GM06990 (cell line): ENCODE results near the gene RPL32.
"Not testable (repeated sequence)": the region's sequence is repeated elsewhere in the genome, so short reads cannot be mapped to it uniquely, and the experiment has no call there.

ENCODE experiments used
- DNase-seq: peaks from one replicate; pipeline ENCODE4 v3.0.0-alpha.2; 2011; ENCODE audit not compliant: insufficient read length; ENCODE audit errors: extremely low read depth
- H3K27me3 ChIP-seq: replicated peaks from 2 replicates; pipeline ENCODE4 v1.6.0; 2011; ENCODE audit warnings: low read length; ENCODE audit not compliant: control insufficient read depth, insufficient read depth
- H3K36me3 ChIP-seq: 2 replicates; pipeline ENCODE4 v1.5.1; 2011; ENCODE audit warnings: low read length; ENCODE audit not compliant: control insufficient read depth, insufficient read depth
- H3K4me3 ChIP-seq: replicated peaks from 2 replicates; pipeline ENCODE4 v1.5.1; 2011; ENCODE audit warnings: low read depth, mild to moderate bottlenecking, control low read depth, low read length
- TF ChIP-seq, protein P1 (sequence below): IDR thresholded peaks from 2 replicates; pipeline ENCODE4 v1.5.1; 2011; ENCODE audit warnings: low read length, control low read depth, mild to moderate bottlenecking, inconsistent platforms; ENCODE audit not compliant: insufficient read depth, poor library complexity, severe bottlenecking

Gene RPL32

DNA sequence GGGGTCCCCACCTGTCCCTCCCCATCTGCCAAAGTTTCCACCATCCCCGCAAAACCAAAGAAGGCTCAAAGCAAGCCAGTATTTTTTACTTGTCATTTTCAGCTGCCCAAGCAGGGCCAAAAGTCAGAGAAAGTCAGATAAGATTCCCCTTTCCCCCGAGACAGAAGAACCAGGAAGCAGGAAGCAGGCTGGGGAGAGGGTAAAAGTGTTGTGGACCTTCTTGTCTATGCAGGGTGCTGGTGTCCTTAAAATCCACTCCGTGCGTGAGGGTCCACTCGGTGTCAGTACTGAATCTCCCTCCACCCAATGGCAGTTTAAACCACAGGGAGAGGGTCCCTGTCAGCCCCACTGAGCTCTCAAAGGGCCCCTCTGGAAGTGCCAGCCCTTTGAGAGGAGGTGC lies 20.2 kb upstream of the RPL32 start:
- no peak overlapping the region for H3K4me3 ChIP-seq
- DNase-seq, result no peak
- no peaks in the 10 kb centered on the region; the same call in 1 of the 2 replicates for H3K27me3 ChIP-seq
- no peaks in the 10 kb centered on the region for H3K36me3 ChIP-seq
- TF ChIP-seq, protein P1, sequence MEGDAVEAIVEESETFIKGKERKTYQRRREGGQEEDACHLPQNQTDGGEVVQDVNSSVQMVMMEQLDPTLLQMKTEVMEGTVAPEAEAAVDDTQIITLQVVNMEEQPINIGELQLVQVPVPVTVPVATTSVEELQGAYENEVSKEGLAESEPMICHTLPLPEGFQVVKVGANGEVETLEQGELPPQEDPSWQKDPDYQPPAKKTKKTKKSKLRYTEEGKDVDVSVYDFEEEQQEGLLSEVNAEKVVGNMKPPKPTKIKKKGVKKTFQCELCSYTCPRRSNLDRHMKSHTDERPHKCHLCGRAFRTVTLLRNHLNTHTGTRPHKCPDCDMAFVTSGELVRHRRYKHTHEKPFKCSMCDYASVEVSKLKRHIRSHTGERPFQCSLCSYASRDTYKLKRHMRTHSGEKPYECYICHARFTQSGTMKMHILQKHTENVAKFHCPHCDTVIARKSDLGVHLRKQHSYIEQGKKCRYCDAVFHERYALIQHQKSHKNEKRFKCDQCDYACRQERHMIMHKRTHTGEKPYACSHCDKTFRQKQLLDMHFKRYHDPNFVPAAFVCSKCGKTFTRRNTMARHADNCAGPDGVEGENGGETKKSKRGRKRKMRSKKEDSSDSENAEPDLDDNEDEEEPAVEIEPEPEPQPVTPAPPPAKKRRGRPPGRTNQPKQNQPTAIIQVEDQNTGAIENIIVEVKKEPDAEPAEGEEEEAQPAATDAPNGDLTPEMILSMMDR, result no peak

DNA sequence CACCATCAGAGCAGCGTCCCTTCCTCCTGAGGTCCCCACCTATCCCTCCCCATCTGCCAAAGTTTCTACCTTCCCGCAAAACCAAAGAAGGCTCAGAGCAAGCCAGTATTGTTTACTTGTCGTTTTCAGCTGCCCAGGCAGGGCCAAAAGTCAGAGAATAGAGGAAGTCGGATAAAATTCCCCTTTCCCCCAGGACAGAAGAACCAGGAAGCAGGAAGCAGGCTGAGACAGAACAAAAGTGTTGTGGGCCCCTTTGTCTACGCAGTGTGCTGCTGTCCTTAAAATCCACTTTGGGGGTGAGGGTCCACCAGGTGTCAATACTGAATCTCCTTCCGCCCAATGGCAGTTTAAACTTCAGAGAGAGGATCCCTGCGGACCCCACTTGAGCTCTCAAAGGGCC lies 18.5 kb upstream of the RPL32 start:
- TF ChIP-seq, protein P1, result no peak
- no peak overlapping the region for H3K4me3 ChIP-seq
- no peak for DNase-seq
- H3K36me3 ChIP-seq, result no peaks in the 10 kb centered on the region
- no peaks in the 10 kb centered on the region; the same call in none of the 2 replicates for H3K27me3 ChIP-seq

DNA sequence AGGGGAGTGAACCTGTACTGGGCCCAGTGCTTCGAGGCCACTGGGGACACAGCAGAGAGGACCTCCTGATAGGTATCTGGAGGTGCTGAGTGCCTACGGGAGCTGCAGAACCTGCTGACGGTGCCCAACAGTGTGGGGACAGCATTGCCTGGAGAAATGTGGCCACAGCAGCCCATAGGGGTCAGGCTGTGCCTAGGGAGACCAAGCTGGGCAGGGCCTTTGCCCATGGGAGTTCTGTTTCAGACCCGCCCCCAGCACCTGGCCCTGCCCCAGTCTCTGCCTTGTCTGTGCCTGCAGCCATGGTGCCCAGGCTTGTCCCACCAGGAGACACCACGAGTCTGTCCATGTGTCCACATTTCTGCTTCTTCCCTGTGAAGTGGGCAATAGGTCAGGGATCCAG lies 15.3 kb upstream of the RPL32 start:
- no peak overlapping the region for H3K4me3 ChIP-seq
- TF ChIP-seq, protein P1, result no peak
- H3K36me3 ChIP-seq, result no peaks in the 10 kb centered on the region
- DNase-seq, result no peak
- no peaks in the 10 kb centered on the region; the same call in 1 of the 2 replicates for H3K27me3 ChIP-seq

DNA sequence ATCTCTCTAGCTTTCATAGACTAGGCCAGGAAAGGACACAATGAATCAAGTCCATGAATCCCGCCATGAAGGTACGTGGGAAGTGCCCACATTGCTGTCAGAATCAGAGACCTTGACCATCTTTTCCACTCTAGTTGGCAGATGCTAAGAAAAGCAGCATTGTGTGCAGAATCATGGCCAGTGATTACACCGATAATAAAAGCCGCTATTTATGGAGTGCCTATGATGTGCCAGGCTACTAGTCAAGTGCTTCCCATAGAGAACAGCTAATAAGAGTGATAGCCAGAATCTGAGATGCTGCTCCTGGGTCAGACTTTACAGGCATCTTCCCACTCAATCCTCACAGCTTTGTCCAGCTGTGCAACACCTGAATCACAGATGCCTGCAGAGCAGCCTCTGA lies 13.2 kb upstream of the RPL32 start:
- H3K36me3 ChIP-seq, result no peaks in the 10 kb centered on the region
- TF ChIP-seq, protein P1, result no peak
- no peak overlapping the region for H3K4me3 ChIP-seq
- DNase-seq, result no peak
- no peaks in the 10 kb centered on the region; the same call in 1 of the 2 replicates for H3K27me3 ChIP-seq

DNA sequence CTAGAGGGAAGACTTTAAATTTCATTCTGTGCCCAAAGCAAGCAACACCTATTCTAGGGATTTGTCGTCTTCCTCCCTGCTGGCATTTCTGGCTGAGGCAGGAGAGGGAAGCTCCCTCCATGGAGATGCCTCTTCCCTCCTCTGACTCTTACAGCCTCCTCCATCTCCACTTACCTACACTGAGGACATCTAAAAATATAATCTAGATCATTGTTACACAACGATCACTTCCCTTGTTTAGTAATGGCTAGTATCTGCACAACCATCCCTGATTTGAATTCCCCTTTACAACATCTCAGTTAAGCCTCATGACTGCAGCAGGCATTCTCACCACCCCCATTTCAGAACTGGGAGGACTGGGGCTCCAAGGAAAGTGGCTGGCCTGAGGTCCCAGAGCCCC lies 12.5 kb upstream of the RPL32 start:
- not testable (repeated sequence) for DNase-seq, H3K4me3 ChIP-seq, H3K27me3 ChIP-seq

DNA sequence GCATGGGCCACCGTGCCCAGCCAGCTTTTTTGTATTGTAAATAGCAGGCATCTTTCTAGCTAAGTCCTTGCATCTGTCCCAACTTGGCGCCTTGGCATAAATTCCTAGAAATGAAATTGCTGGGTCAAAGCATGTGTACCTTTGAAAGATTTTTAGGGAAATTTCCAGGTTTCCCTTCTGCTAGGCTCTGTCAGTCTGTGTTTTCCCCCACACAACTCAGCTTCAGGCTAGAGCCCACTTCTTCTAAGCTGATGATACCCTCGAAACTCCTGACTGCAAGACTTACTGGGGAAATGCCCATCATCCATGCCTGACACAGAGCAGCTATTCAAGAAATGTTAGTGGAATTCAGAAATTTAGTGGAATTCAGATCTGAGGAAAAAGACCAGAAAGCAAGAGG lies 10.8 kb upstream of the RPL32 start:
- Histone ChIP-seq H3K4me3 (no peak overlapping the region), H3K36me3 (no peaks in the 10 kb centered on the region), H3K27me3 (no peaks in the 10 kb centered on the region; the same call in 1 of the 2 replicates)
- TF ChIP-seq, protein P1, result no peak
- DNase-seq, result no peak

More for the DNA sequence above, 12.5 kb upstream of the RPL32 start:
- not testable (repeated sequence) for H3K36me3 ChIP-seq
